Panc1 (cell line): ENCODE measurements around the gene NALCN. TPM values are rescaled to one million over a fixed set of nuclear protein-coding genes. Genes with fewer than 3 reads are reported as not detected.

Experiments used
- ATAC-seq: fragments of 200-7000 bp; cut with Tn5 transposase; 2 replicates; pipeline ENCODE4 v1.9.1; 2020; ENCODE audit warnings: mild to moderate bottlenecking, moderate library complexity
- BruUV-seq: library from RNA; stranded (reverse); fragments of 400-500 nt; replicated peaks from 2 replicates; lab custom pipeline; 2021; lab: Mats Ljungman, UMichigan
- CTCF ChIA-PET: fragments of 300-600 bp; sonication (Branson Sonifier 250); formaldehyde crosslinking; loops from one replicate; lab custom pipeline; 2022; ENCODE audit warnings: antibody characterized with exemption; lab: Charles Lee
- POLR2A ChIA-PET: fragments of 300-600 bp; sonication (Branson Sonifier 250); formaldehyde crosslinking; loops from one replicate; lab custom pipeline; 2022; ENCODE audit warnings: antibody characterized with exemption; lab: Charles Lee
- DNase-seq: peaks from one replicate; pipeline ENCODE4 v3.0.0-alpha.2; 2010; ENCODE audit warnings: low read depth, low spot score
- H3K27ac ChIP-seq: 2 replicates; pipeline ENCODE4 v1.5.1; 2011; ENCODE audit warnings: mild to moderate bottlenecking, low read length, inconsistent platforms
- H3K27me3 ChIP-seq: fragments of 200-500 bp; sonication (Bioruptor generic); 2 replicates; pipeline ENCODE4 v1.6.0; 2014; ENCODE audit warnings: low read length, inconsistent platforms; ENCODE audit not compliant: control insufficient read depth, insufficient read depth
- H3K36me3 ChIP-seq: fragments of 200-500 bp; sonication (Bioruptor generic); 2 replicates; pipeline ENCODE4 v1.5.1; 2014; ENCODE audit warnings: inconsistent platforms, mild to moderate bottlenecking, low read length, moderate library complexity; ENCODE audit not compliant: control insufficient read depth, insufficient read depth
- H3K4me1 ChIP-seq: 2 replicates; pipeline ENCODE4 v1.5.1; 2011; ENCODE audit warnings: inconsistent platforms, mild to moderate bottlenecking, low read length, moderate library complexity; ENCODE audit not compliant: control insufficient read depth, insufficient read depth
- H3K4me3 ChIP-seq, 2 experiments: 2 replicates each; pipeline ENCODE4 v1.5.1; 2011 to 2012; ENCODE audit warnings: low read depth in 2 of 2, low read length in 2 of 2, mild to moderate bottlenecking in 2 of 2, inconsistent platforms in 1 of 2, moderate library complexity in 1 of 2
- H3K9me3 ChIP-seq: fragments of 200-500 bp; sonication (Bioruptor generic); 2 replicates; pipeline ENCODE4 v1.5.1; 2014; ENCODE audit warnings: low read depth, mild to moderate bottlenecking, inconsistent platforms, low read length, moderate library complexity; ENCODE audit not compliant: control insufficient read depth, insufficient read depth
- POLR2AphosphoS5 ChIP-seq: IDR thresholded peaks from 2 replicates; pipeline ENCODE4 v1.6.1; 2012; ENCODE audit warnings: mild to moderate bottlenecking, low read depth, low read length, moderate library complexity
- SIN3A ChIP-seq: IDR thresholded peaks from 2 replicates; pipeline ENCODE4 v1.6.1; 2012; ENCODE audit warnings: low read depth, mild to moderate bottlenecking, low read length, moderate library complexity, borderline replicate concordance; ENCODE audit not compliant: insufficient read depth
- TCF7L2 ChIP-seq: IDR thresholded peaks from 2 replicates; pipeline ENCODE4 v1.6.1; 2011; ENCODE audit warnings: mild to moderate bottlenecking, low read depth, low read length, inconsistent platforms
- in situ Hi-C: cut with HindIII; loops from 2 replicates; pipeline ENCODE4 v1.10.0; 2016; ENCODE audit warnings: low sequenced_read_pairs, low pct_unique_long_range_greater_than_20kb
- intact Hi-C: fragments of 100-400 bp; cut with micrococcal nuclease; formaldehyde crosslinking; loops from one replicate; pipeline ENCODE4 v1.10.0; 2022; ENCODE audit not compliant: unreplicated experiment
- total RNA-seq: library from RNA; stranded (reverse); gene quantifications from one replicate; pipeline ENCODE4 v1.2.1, GENCODE V29; 2021; ENCODE audit not compliant: unreplicated experiment
- TF ChIP-seq, protein P1 (sequence below): fragments of 450-650 bp; IDR thresholded peaks from 2 replicates; pipeline ENCODE4 v1.5.1; 2017; ENCODE audit warnings: mild to moderate bottlenecking
- TF ChIP-seq, protein P2 (sequence below), 2 experiments: IDR thresholded peaks; 2 replicates each; pipeline ENCODE4 v1.6.1; 2011 to 2012; ENCODE audit warnings: low read depth in 2 of 2, control low read depth in 1 of 2, low read length in 1 of 2, mild to moderate bottlenecking in 1 of 2, moderate library complexity in 1 of 2; ENCODE audit not compliant: insufficient read depth in 1 of 2

The NALCN gene
- total RNA-seq, 1 experiment from 2014 or later, result 10.9 TPM

- Histone ChIP-seq H3K27ac (no peak overlapping the region), H3K4me1 (no peaks in the 10 kb centered on the region), H3K36me3 (no peaks in the 10 kb centered on the region), H3K4me3 (no peak overlapping the region), H3K27me3 (no peaks in the 10 kb centered on the region), H3K9me3 (no peaks in the 10 kb centered on the region)
- intact Hi-C loops, result no loop called here
- no peak for DNase-seq
- CTCF ChIA-PET, result no interaction called here
- no TSS peak for BruUV-seq
- in situ Hi-C loops, result no loop called here
- TF ChIP-seq, protein P1, sequence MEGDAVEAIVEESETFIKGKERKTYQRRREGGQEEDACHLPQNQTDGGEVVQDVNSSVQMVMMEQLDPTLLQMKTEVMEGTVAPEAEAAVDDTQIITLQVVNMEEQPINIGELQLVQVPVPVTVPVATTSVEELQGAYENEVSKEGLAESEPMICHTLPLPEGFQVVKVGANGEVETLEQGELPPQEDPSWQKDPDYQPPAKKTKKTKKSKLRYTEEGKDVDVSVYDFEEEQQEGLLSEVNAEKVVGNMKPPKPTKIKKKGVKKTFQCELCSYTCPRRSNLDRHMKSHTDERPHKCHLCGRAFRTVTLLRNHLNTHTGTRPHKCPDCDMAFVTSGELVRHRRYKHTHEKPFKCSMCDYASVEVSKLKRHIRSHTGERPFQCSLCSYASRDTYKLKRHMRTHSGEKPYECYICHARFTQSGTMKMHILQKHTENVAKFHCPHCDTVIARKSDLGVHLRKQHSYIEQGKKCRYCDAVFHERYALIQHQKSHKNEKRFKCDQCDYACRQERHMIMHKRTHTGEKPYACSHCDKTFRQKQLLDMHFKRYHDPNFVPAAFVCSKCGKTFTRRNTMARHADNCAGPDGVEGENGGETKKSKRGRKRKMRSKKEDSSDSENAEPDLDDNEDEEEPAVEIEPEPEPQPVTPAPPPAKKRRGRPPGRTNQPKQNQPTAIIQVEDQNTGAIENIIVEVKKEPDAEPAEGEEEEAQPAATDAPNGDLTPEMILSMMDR, result no peak
- TF ChIP-seq, protein P2, sequence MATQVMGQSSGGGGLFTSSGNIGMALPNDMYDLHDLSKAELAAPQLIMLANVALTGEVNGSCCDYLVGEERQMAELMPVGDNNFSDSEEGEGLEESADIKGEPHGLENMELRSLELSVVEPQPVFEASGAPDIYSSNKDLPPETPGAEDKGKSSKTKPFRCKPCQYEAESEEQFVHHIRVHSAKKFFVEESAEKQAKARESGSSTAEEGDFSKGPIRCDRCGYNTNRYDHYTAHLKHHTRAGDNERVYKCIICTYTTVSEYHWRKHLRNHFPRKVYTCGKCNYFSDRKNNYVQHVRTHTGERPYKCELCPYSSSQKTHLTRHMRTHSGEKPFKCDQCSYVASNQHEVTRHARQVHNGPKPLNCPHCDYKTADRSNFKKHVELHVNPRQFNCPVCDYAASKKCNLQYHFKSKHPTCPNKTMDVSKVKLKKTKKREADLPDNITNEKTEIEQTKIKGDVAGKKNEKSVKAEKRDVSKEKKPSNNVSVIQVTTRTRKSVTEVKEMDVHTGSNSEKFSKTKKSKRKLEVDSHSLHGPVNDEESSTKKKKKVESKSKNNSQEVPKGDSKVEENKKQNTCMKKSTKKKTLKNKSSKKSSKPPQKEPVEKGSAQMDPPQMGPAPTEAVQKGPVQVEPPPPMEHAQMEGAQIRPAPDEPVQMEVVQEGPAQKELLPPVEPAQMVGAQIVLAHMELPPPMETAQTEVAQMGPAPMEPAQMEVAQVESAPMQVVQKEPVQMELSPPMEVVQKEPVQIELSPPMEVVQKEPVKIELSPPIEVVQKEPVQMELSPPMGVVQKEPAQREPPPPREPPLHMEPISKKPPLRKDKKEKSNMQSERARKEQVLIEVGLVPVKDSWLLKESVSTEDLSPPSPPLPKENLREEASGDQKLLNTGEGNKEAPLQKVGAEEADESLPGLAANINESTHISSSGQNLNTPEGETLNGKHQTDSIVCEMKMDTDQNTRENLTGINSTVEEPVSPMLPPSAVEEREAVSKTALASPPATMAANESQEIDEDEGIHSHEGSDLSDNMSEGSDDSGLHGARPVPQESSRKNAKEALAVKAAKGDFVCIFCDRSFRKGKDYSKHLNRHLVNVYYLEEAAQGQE (IDR thresholded peaks at IDR 0.05; ENCODE audit: insufficient read depth in 1 of 2, low read depth in 2 of 2, low read length in 1 of 2), result no peak
- TF ChIP-seq POLR2AphosphoS5 (no peak), TCF7L2 (no peak), SIN3A (no peak)
- POLR2A ChIA-PET, result no interaction called here
- ATAC-seq, result no peak
Observed at GRCh38 chr13:101267656-101268055, 148.7 kb downstream of the NALCN start.

GRCh38 chr13:101265934-101266333 lies 150.4 kb downstream of the NALCN start:
- no peak overlapping the region for H3K4me3 ChIP-seq
- ChIA-PET CTCF (no interaction called here), POLR2A (no interaction called here)
- BruUV-seq, result no TSS peak
- in situ Hi-C loops (no loop called here), intact Hi-C loops (no loop called here)
- H3K36me3 ChIP-seq, result no peaks in the 10 kb centered on the region
- H3K27ac ChIP-seq, result no peak overlapping the region
- no peaks in the 10 kb centered on the region for H3K4me1 ChIP-seq
- DNase-seq (no peak), ATAC-seq (no peak)
- TF ChIP-seq, protein P2 (IDR thresholded peaks at IDR 0.05; ENCODE audit: insufficient read depth in 1 of 2, low read depth in 2 of 2, low read length in 1 of 2), result no peak
- no peak for TF ChIP-seq SIN3A
- TF ChIP-seq, protein P1, result no peak
- TF ChIP-seq TCF7L2, result no peak
- TF ChIP-seq POLR2AphosphoS5, result no peak
- H3K27me3 ChIP-seq, result no peaks in the 10 kb centered on the region
- H3K9me3 ChIP-seq, result no peaks in the 10 kb centered on the region
